Urinary bladder (tissue), 4 donors: ENCODE measurements around the gene MRPL23. TPM values are rescaled to one million over a fixed set of nuclear protein-coding genes. Genes with fewer than 3 reads are reported as not detected.

Source experiments
- DNase-seq: peaks from one replicate; pipeline ENCODE4 v3.0.0-alpha.2; 2015; ENCODE audit errors: extremely low spot score
- H3K27ac ChIP-seq: one replicate; pipeline ENCODE4 v1.5.1; 2013; ENCODE audit warnings: low read depth, mild to moderate bottlenecking, moderate library complexity
- H3K36me3 ChIP-seq: one replicate; pipeline ENCODE4 v1.6.1; 2013; ENCODE audit warnings: mild to moderate bottlenecking, moderate library complexity; ENCODE audit not compliant: insufficient read depth
- H3K4me1 ChIP-seq: one replicate; pipeline ENCODE4 v1.6.1; 2013; ENCODE audit warnings: mild to moderate bottlenecking, moderate library complexity; ENCODE audit not compliant: insufficient read depth
- H3K4me3 ChIP-seq: one replicate; pipeline ENCODE4 v1.5.1; 2013; ENCODE audit warnings: low read depth, low read length
- WGBS: extraction: QIAGEN DNeasy Blood & Tissue Kit; methylation state at CpG from one replicate; pipeline ENCODE4 v1.1.7; 2013; 5-methylcytosine and 5-hydroxymethylcytosine counted together
- polyA plus RNA-seq: library from polyadenylated mRNA; stranded (reverse); fragments of 200-250 nt; gene quantifications from one replicate; pipeline ENCODE4 v1.2.3, GENCODE V29; 2013
- total RNA-seq: library from RNA; depleted of rRNA; stranded (reverse); fragments of >200 nt; gene quantifications from one replicate; pipeline ENCODE4 v1.2.3, GENCODE V29; 2014
- donor health status: healthy with polysubstance abuse.
- donor health status: healthy.

Gene MRPL23
- total and polyA plus RNA-seq, 2 donors: 17.8 to 85.4 TPM

GRCh38 chr11:1967641-1968225, 20.6 kb downstream of the MRPL23 start:
- Histone ChIP-seq H3K27ac (no peak overlapping the region), H3K36me3 (no peaks in the 10 kb centered on the region), H3K4me3 (no peak overlapping the region), H3K4me1 (no peaks in the 10 kb centered on the region)
- WGBS: 40% methylated on average over 2 of the region's 21 CpGs
- no peak for DNase-seq

- 50% methylated on average over 3 of the region's 24 CpGs for WGBS
- H3K4me3 ChIP-seq: no peak overlapping the region
- H3K36me3 ChIP-seq: no peaks in the 10 kb centered on the region
- no peaks in the 10 kb centered on the region for H3K4me1 ChIP-seq
- no peak overlapping the region for H3K27ac ChIP-seq
- no peak for DNase-seq
These were observed 21.4 kb downstream of the MRPL23 start for GRCh38 chr11:1968454-1969002.

- no peaks in the 10 kb centered on the region for H3K36me3 ChIP-seq
- H3K4me1 ChIP-seq: no peaks in the 10 kb centered on the region
- no CpG with 5 or more reads among the region's 21 CpGs for WGBS
- DNase-seq: no peak
- H3K27ac ChIP-seq: no peak overlapping the region
- no peak overlapping the region for H3K4me3 ChIP-seq
These were observed 21.9 kb downstream of the MRPL23 start for GRCh38 chr11:1969035-1969434.

GRCh38 chr11:1969776-1970175, 22.6 kb downstream of the MRPL23 start:
- no CpG with 5 or more reads among the region's 23 CpGs for WGBS
- Histone ChIP-seq H3K4me1 (no peaks in the 10 kb centered on the region), H3K36me3 (no peaks in the 10 kb centered on the region), H3K4me3 (no peak overlapping the region), H3K27ac (no peak overlapping the region)
- no peak for DNase-seq

GRCh38 chr11:1970956-1971355, 23.8 kb downstream of the MRPL23 start:
- H3K27ac ChIP-seq: no peak overlapping the region
- WGBS: 90% methylated on average over 11 of the region's 15 CpGs
- H3K4me3 ChIP-seq: no peak overlapping the region
- DNase-seq: no peak
- H3K4me1 ChIP-seq: no peaks in the 10 kb centered on the region
- H3K36me3 ChIP-seq: no peaks in the 10 kb centered on the region

GRCh38 chr11:1975185-1975584, 28.1 kb downstream of the MRPL23 start:
- Histone ChIP-seq H3K4me1 (no peaks in the 10 kb centered on the region), H3K36me3 (no peaks in the 10 kb centered on the region), H3K27ac (no peak overlapping the region), H3K4me3 (no peak overlapping the region)
- DNase-seq: no peak
- WGBS: no CpG with 5 or more reads among the region's 13 CpGs

- DNase-seq: no peak
These were observed 31.8 kb downstream of the MRPL23 start for GRCh38 chr11:1978720-1979473.

GRCh38 chr11:1979607-1980006, 32.5 kb downstream of the MRPL23 start:
- WGBS: 72% methylated on average over 5 of the region's 11 CpGs
- DNase-seq: no peak
- Histone ChIP-seq H3K36me3 (no peaks in the 10 kb centered on the region), H3K27ac (no peak overlapping the region), H3K4me3 (no peak overlapping the region), H3K4me1 (no peaks in the 10 kb centered on the region)

More at GRCh38 chr11:1978720-1979473, 31.8 kb downstream of the MRPL23 start:
- Histone ChIP-seq H3K4me3 (no peak overlapping the region), H3K36me3 (no peaks in the 10 kb centered on the region), H3K4me1 (no peaks in the 10 kb centered on the region), H3K27ac (no peak overlapping the region)
- WGBS: 79% methylated on average over 10 of the region's 26 CpGs

GRCh38 chr11:1982873-1983600, 35.9 kb downstream of the MRPL23 start:
- no peak for DNase-seq
- H3K4me3 ChIP-seq: no peak overlapping the region
- WGBS: no CpG with 5 or more reads among the region's 26 CpGs
- no peaks in the 10 kb centered on the region for H3K4me1 ChIP-seq
- no peak overlapping the region for H3K27ac ChIP-seq
- H3K36me3 ChIP-seq: no peaks in the 10 kb centered on the region

GRCh38 chr11:1983601-1983961, 36.4 kb downstream of the MRPL23 start:
- WGBS: 85% methylated on average over 12 of the region's 12 CpGs
- Histone ChIP-seq H3K4me3 (no peak overlapping the region), H3K4me1 (no peaks in the 10 kb centered on the region), H3K36me3 (no peaks in the 10 kb centered on the region), H3K27ac (no peak overlapping the region)
- no peak for DNase-seq

GRCh38 chr11:1987024-1987423, 39.9 kb downstream of the MRPL23 start:
- Histone ChIP-seq H3K4me3 (no peak overlapping the region), H3K27ac (no peak overlapping the region), H3K36me3 (no peaks in the 10 kb centered on the region), H3K4me1 (no peaks in the 10 kb centered on the region)
- no CpG with 5 or more reads among the region's 6 CpGs for WGBS
- no peak for DNase-seq

- Histone ChIP-seq H3K4me1 (no peaks in the 10 kb centered on the region), H3K4me3 (no peak overlapping the region), H3K36me3 (no peaks in the 10 kb centered on the region), H3K27ac (no peak overlapping the region)
- DNase-seq: no peak
- WGBS: no CpG with 5 or more reads among the region's 11 CpGs
These were observed 41.0 kb downstream of the MRPL23 start for GRCh38 chr11:1988174-1988573.

- DNase-seq: no peak
- Histone ChIP-seq H3K4me1 (no peaks in the 10 kb centered on the region), H3K27ac (no peak overlapping the region), H3K4me3 (no peak overlapping the region), H3K36me3 (no peaks in the 10 kb centered on the region)
- 86% methylated on average over 14 of the region's 24 CpGs for WGBS
These were observed 41.7 kb downstream of the MRPL23 start for GRCh38 chr11:1988667-1989317.
